SKM-1 (cell line): ENCODE results near the gene KCNK7.

Source experiments
- DNase-seq: peaks from one replicate; lab custom pipeline; 2025; ENCODE audit not compliant: unreplicated experiment; lab: John Stamatoyannopoulos, UW

The KCNK7 gene

GRCh38 chr11:65611758-65612603 lies 16.4 kb upstream of the KCNK7 start:
- DNase-seq = no peak

GRCh38 chr11:65611028-65611757 lies 15.6 kb upstream of the KCNK7 start:
- DNase-seq = peak; percentile 81

- DNase-seq = no peak
Observed at GRCh38 chr11:65610404-65610803, 14.8 kb upstream of the KCNK7 start.

- DNase-seq = no peak
Observed at GRCh38 chr11:65609665-65610064, 14.1 kb upstream of the KCNK7 start.

- no peak for DNase-seq
Observed at GRCh38 chr11:65609229-65609628, 13.6 kb upstream of the KCNK7 start.

- DNase-seq = no peak
Observed at GRCh38 chr11:65607614-65608426, 12.2 kb upstream of the KCNK7 start.

GRCh38 chr11:65606876-65607613 lies 11.4 kb upstream of the KCNK7 start:
- DNase-seq = no peak

GRCh38 chr11:65604258-65604657 lies 8.7 kb upstream of the KCNK7 start:
- no peak for DNase-seq

- DNase-seq = no peak
Observed at GRCh38 chr11:65599955-65600246, 4.3 kb upstream of the KCNK7 start.

- no peak for DNase-seq
Observed at GRCh38 chr11:65599216-65599954, 3.8 kb upstream of the KCNK7 start.

- DNase-seq = no peak
Observed at GRCh38 chr11:65598258-65598699, 2.7 kb upstream of the KCNK7 start.

GRCh38 chr11:65596520-65596919 lies 920 bp upstream of the KCNK7 start:
- no peak for DNase-seq

- no peak for DNase-seq
Observed at GRCh38 chr11:65595131-65595530, 469 bp downstream of the KCNK7 start.

- DNase-seq = no peak
Observed at GRCh38 chr11:65593518-65594414, 1.8 kb downstream of the KCNK7 start.

GRCh38 chr11:65592858-65593517 lies 2.6 kb downstream of the KCNK7 start:
- no peak for DNase-seq

- no peak for DNase-seq
Observed at GRCh38 chr11:65591939-65592857, 3.4 kb downstream of the KCNK7 start.

GRCh38 chr11:65590240-65590738 lies 5.3 kb downstream of the KCNK7 start:
- DNase-seq = no peak
